ENCODE measurements around the gene PLXNA3. TPM values are rescaled to one million over a fixed set of nuclear protein-coding genes. Genes with fewer than 3 reads are reported as not detected.

The PLXNA3 gene
- total RNA-seq, 1 donor from 2014 or later = 49.0 TPM

DNA sequence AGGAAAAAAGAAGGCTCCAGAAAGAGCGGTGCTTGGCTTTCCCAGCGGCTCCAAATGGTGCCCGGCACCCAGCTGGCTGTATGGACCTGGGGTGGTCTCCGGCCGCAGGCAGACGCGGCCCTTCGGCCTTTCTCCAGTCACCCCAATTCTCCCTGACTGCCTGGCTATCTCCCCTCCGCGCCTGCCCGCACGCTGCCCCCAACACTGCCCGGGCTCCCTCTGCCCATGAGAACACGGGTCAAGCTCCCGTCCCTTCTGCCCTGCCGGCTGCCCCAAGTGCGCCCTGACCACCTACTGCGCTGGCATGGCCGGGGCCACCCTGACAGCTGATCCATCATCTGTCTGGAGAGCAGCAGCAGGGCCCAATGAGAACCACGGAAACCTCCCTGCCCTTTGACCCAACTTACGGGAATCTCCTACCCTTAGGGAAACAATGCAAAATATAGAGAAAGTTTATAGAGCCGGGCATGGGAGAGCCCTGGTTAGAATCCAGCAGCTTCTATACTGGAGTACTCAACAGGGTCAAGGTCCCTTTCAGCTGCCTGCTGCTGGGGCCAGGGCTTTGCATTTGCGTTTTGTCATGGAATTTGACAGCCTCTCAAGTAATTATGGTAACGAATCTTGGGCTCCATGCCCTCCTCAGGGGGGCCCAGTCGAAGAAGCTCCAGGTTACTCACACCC lies 59.2 kb downstream of the PLXNA3 start:
- no peak for DNase-seq
- H3K4me3 ChIP-seq = peak overlapping the region; percentile 45

DNA sequence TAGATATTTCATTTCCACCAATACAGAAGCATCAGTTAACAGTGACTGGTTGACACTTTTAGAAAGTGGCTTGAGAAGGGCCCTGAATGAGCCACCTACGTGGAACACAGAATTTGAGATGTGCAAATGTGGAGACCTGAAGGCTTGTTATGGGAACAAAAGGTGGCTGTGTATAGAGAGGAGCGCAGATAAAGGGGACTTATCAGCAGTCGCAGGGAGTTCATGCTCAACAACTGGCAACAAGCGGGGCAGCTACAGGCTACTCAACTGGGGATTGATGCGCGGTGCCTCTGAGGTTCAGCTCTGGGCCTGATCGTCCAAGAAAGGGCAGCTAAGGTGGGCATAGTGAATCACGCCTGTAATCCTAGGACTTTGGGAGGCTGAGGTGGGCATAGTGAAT lies 61.3 kb downstream of the PLXNA3 start:
- H3K36me3 ChIP-seq = no peaks in the 10 kb centered on the region
- intact Hi-C loops (cut with DNase I) = no loop called here
- no peak overlapping the region for H3K27ac ChIP-seq
- no peaks in the 10 kb centered on the region for H3K4me1 ChIP-seq
- no peaks in the 10 kb centered on the region for H3K27me3 ChIP-seq
- ATAC-seq (no peak), DNase-seq (no peak)
- H3K4me3 ChIP-seq = no peak overlapping the region
- no peaks in the 10 kb centered on the region for H3K9me3 ChIP-seq
- TF ChIP-seq, protein P1, sequence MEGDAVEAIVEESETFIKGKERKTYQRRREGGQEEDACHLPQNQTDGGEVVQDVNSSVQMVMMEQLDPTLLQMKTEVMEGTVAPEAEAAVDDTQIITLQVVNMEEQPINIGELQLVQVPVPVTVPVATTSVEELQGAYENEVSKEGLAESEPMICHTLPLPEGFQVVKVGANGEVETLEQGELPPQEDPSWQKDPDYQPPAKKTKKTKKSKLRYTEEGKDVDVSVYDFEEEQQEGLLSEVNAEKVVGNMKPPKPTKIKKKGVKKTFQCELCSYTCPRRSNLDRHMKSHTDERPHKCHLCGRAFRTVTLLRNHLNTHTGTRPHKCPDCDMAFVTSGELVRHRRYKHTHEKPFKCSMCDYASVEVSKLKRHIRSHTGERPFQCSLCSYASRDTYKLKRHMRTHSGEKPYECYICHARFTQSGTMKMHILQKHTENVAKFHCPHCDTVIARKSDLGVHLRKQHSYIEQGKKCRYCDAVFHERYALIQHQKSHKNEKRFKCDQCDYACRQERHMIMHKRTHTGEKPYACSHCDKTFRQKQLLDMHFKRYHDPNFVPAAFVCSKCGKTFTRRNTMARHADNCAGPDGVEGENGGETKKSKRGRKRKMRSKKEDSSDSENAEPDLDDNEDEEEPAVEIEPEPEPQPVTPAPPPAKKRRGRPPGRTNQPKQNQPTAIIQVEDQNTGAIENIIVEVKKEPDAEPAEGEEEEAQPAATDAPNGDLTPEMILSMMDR (IDR thresholded peaks at IDR 0.05) = no peak

More for the DNA sequence above, 59.2 kb downstream of the PLXNA3 start:
- no peak for ATAC-seq
- Histone ChIP-seq H3K9me3 (no peaks in the 10 kb centered on the region), H3K27me3 (no peaks in the 10 kb centered on the region), H3K27ac (peak overlapping the region; percentile 94), H3K4me1 (no peaks in the 10 kb centered on the region), H3K36me3 (no peaks in the 10 kb centered on the region)
- intact Hi-C loops (cut with DNase I) = no loop called here
- TF ChIP-seq, protein P1 (IDR thresholded peaks at IDR 0.05) = no peak

DNA sequence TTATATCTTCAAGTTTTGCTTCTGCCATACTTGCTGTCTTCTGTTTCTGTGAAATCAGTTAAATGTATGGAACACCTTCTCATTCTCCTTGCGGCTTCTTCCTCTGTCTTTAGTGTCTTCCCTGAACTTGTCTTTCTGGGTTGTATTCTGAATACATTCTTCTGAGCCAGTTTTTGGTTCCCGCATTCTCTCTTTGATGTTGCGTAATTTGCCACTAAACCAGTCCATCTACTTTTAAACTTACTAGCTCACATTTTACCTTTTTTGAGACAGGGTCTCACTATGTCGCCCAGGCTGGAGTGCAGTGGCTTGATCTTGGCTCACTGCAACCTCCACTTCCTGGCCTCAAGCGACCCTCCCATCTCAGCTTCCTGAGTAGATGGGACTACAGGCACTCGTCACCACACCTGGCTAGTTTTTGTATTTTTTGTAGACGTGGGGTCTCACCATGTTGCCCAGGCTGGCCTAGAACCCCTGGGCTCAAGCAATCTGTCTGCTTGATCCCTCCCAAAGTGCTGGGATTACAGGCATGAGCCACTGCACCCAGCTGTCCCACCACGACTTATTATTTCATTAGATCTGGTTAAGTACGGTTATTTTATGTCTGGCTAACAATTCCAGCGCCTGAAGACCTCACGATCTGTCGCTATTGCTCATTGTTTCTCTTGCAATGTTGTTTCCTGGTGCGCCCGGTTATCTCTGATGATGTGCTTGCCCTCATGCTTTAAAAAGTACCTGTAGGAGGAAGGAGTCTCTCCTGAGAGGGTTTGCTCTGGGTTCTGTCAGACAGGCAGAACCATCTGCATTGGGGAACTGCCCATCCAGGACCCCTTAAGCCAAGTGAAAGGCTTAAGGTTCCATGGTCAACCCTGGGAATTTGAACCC lies 67.8 kb downstream of the PLXNA3 start:
- intact Hi-C loops (cut with DNase I) = no loop called here

DNA sequence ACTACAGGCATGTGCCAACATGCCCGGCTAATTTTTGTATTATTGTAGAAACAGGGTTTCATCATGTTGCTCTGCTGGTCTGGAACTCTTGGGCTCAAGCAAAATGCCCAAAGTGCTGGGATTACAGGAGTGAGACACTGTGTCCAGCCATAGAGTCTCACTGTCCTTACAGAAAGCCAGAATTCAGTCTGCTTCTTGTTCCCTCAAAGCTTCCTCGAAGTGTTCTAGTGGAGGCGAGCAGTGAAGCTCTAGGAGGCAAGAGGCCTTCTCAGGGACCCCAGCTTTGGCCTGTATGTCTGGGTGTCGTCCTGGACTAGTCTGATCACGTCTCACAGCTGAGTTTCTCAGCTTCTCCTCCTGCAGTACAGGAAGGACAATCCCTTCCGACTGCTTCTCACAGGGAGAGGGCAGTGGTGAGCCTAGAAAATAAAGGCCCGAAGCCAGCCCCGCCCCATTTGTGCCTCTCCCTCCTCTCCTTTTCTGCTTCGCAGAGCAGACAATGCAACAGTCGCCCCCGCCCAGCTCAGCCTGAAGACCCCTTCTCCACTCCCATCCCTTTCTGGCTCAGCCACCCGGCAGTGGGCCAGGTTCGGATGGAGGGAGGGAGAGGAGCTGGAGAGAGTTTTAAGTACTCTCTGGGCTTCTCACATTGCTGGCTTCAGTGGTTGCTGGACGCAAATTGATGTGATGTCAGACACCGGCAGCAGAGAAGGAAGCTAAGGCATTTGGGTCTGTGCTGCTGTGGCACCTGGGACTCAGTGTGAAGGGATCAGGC lies 69.0 kb downstream of the PLXNA3 start:
- DNase-seq (peak; percentile 86), ATAC-seq (peak; percentile 91)
- TF ChIP-seq, protein P1 (IDR thresholded peaks at IDR 0.05) = peak; percentile 53
- intact Hi-C loops (cut with DNase I) = no loop called here
- no peaks in the 10 kb centered on the region for H3K36me3 ChIP-seq
- H3K4me1 ChIP-seq = peaks cover 4% of the 10 kb centered on the region
- peak overlapping the region; percentile 78 for H3K27ac ChIP-seq
- no peaks in the 10 kb centered on the region for H3K27me3 ChIP-seq
- H3K9me3 ChIP-seq = no peaks in the 10 kb centered on the region
- peak overlapping the region; percentile 23 for H3K4me3 ChIP-seq

More for the DNA sequence above, 67.8 kb downstream of the PLXNA3 start:
- ATAC-seq = no peak
- Histone ChIP-seq H3K9me3 (no peaks in the 10 kb centered on the region), H3K4me3 (no peak overlapping the region), H3K27ac (no peak overlapping the region), H3K36me3 (no peaks in the 10 kb centered on the region), H3K4me1 (peaks cover 4% of the 10 kb centered on the region), H3K27me3 (no peaks in the 10 kb centered on the region)
- TF ChIP-seq, protein P1 (IDR thresholded peaks at IDR 0.05) = no peak
- DNase-seq = no peak

Small RNAs within 50 kb of the gene (microRNA-seq; reads per million reads assigned to microRNA genes)
- not detected for gene MIR6858 (ENCODE audit: borderline microRNAs expressed)

Other genes with a start within 250 kb of the PLXNA3 start
- not detected for gene OPN1MW2, start 238.5 kb upstream of the PLXNA3 start, total RNA-seq
- gene OPN1MW3, start 200.7 kb upstream of the PLXNA3 start, total RNA-seq = not detected
- gene TEX28, start 163.2 kb upstream of the PLXNA3 start, total RNA-seq = not detected
- not detected for gene TKTL1, start 162.5 kb upstream of the PLXNA3 start, total RNA-seq
- gene FLNA, start 83.6 kb upstream of the PLXNA3 start, total RNA-seq = 1,252 TPM
- gene EMD, start 79.0 kb upstream of the PLXNA3 start, total RNA-seq = 58.4 TPM
- 2,677 TPM for gene RPL10, start 59.9 kb upstream of the PLXNA3 start, total RNA-seq
- gene DNASE1L1, start 49.0 kb upstream of the PLXNA3 start, total RNA-seq = 37.1 TPM
- 43.9 TPM for gene TAFAZZIN, start 46.7 kb upstream of the PLXNA3 start, total RNA-seq
- 193 TPM for gene ATP6AP1, start 29.6 kb upstream of the PLXNA3 start, total RNA-seq
- gene GDI1, start 21.1 kb upstream of the PLXNA3 start, total RNA-seq = 108 TPM
- gene FAM50A, start 14.1 kb upstream of the PLXNA3 start, total RNA-seq = 82.0 TPM
- 15.1 TPM for gene LAGE3, start 21.0 kb downstream of the PLXNA3 start, total RNA-seq
- gene UBL4A, start 28.3 kb downstream of the PLXNA3 start, total RNA-seq = 33.8 TPM
- gene SLC10A3, start 32.3 kb downstream of the PLXNA3 start, total RNA-seq = 23.7 TPM
- 42.6 TPM for gene FAM3A, start 58.0 kb downstream of the PLXNA3 start, total RNA-seq
- 84.9 TPM for gene G6PD, start 88.6 kb downstream of the PLXNA3 start, total RNA-seq
- gene IKBKG, start 89.3 kb downstream of the PLXNA3 start, total RNA-seq = 33.4 TPM
- not detected for gene CTAG1A, start 126.9 kb downstream of the PLXNA3 start, total RNA-seq
- gene CTAG1B, start 161.0 kb downstream of the PLXNA3 start, total RNA-seq = not detected
- gene CTAG2, start 195.3 kb downstream of the PLXNA3 start, total RNA-seq = not detected